Thyroid gland (tissue), 4 donors: ENCODE measurements around the gene TNFSF9. TPM values are rescaled to one million over a fixed set of nuclear protein-coding genes. Genes with fewer than 3 reads are reported as not detected.

Experiments used
- DNase-seq, 2 donors: peaks; one replicate each; pipeline ENCODE4 v3.0.0-alpha.2; 2019
- H3K27ac ChIP-seq, 3 donors: fragments of 200-600 bp; sonication (generic); 1 replicate in 2 of 3; 2 replicates in 1 of 3; pipeline ENCODE4 v1.5.1; 2016 to 2019; ENCODE audit warnings: mild to moderate bottlenecking in 1 of 3, moderate library complexity in 1 of 3
- H3K27me3 ChIP-seq: fragments of 200-600 bp; sonication (generic); one replicate; pipeline ENCODE4 v1.5.1; 2019
- H3K36me3 ChIP-seq, 2 donors: fragments of 200-600 bp; sonication (generic); one replicate each; pipeline ENCODE4 v1.5.1; 2016 to 2019
- H3K4me1 ChIP-seq, 2 donors: fragments of 200-600 bp; sonication (generic); one replicate each; pipeline ENCODE4 v1.5.1; 2017 to 2019
- H3K4me3 ChIP-seq, 3 donors: fragments of 200-600 bp; sonication (generic); replicated peaks in 1 of 3; 1 replicate in 2 of 3; 2 replicates in 1 of 3; pipeline ENCODE4 v1.5.1; 2016; ENCODE audit warnings: mild to moderate bottlenecking in 1 of 3
- H3K9me3 ChIP-seq: fragments of 200-600 bp; sonication (generic); one replicate; pipeline ENCODE4 v1.5.1; 2017
- CTCF ChIP-seq, 6 experiments: fragments of 200-600 bp in 3 of 6; fragments of 450-650 bp in 3 of 6; sonication (generic) in 3 of 6; IDR thresholded peaks; one replicate each; pipeline ENCODE4 v1.5.1; 2016 to 2019; ENCODE audit warnings: antibody characterized with exemption in 6 of 6, mild to moderate bottlenecking in 2 of 6, inconsistent platforms in 1 of 6, moderate library complexity in 1 of 6
- POLR2A ChIP-seq, 2 donors: fragments of 450-650 bp; IDR thresholded peaks; one replicate each; pipeline ENCODE4 v1.6.1; 2017; ENCODE audit warnings: antibody characterized with exemption in 2 of 2, mild to moderate bottlenecking in 2 of 2, moderate library complexity in 1 of 2
- WGBS, 2 donors: methylation state at CpG; one replicate each; pipeline ENCODE4 v1.1.5; 2017; 5-methylcytosine and 5-hydroxymethylcytosine counted together
- intact Hi-C: fragments of 100-400 bp; cut with DNase I; formaldehyde crosslinking; loops from one replicate; pipeline ENCODE4 v1.15.1; 2023
- total RNA-seq, 4 donors: library from RNA; depleted of rRNA; stranded (reverse); fragments of >200 nt; gene quantifications; one replicate each; pipeline ENCODE4 v1.2.3, GENCODE V29; 2016

Gene TNFSF9
- total RNA-seq, 4 donors from 2014 or later: 0.45 to 0.54 TPM; not detected in 2

GRCh38 chr19:6494438-6495036 is 36.3 kb upstream of the TNFSF9 start:
- no peak for DNase-seq
- H3K27ac ChIP-seq: no peak overlapping the region
- H3K36me3 ChIP-seq: no peaks in the 10 kb centered on the region
- TF ChIP-seq CTCF (IDR thresholded peaks at IDR 0.05) (no peak), POLR2A (IDR thresholded peaks at IDR 0.05) (no peak)
- no peaks in the 10 kb centered on the region for H3K27me3 ChIP-seq
- WGBS, 2 donors: 81 to 87% methylated on average over 8 of the region's 8 CpGs
- intact Hi-C loops: no loop called here
- no peaks in the 10 kb centered on the region for H3K9me3 ChIP-seq
- no peak overlapping the region for H3K4me3 ChIP-seq
- H3K4me1 ChIP-seq: no peaks in the 10 kb centered on the region

- TF ChIP-seq POLR2A (IDR thresholded peaks at IDR 0.05): no peak
- TF ChIP-seq CTCF (IDR thresholded peaks at IDR 0.05): no peak
- Histone ChIP-seq H3K36me3 (no peaks in the 10 kb centered on the region), H3K9me3 (no peaks in the 10 kb centered on the region), H3K4me1 (no peaks in the 10 kb centered on the region), H3K27me3 (peaks cover under 1% of the 10 kb centered on the region), H3K4me3 (no peak overlapping the region), H3K27ac (no peak overlapping the region)
- intact Hi-C loops: no loop called here
- no peak for DNase-seq
- WGBS, 2 donors: 96% methylated on average over 16 to 17 of the region's 19 CpGs
These were observed 34.9 kb upstream of the TNFSF9 start for GRCh38 chr19:6495947-6496346.

GRCh38 chr19:6498294-6499036 is 32.4 kb upstream of the TNFSF9 start:
- Histone ChIP-seq H3K27me3 (peaks cover 19% of the 10 kb centered on the region), H3K9me3 (no peaks in the 10 kb centered on the region), H3K4me3 (no peak overlapping the region), H3K27ac (no peak overlapping the region), H3K36me3 (no peaks in the 10 kb centered on the region), H3K4me1 (peaks cover 7 to 10% of the 10 kb centered on the region in 2 donors)
- DNase-seq: no peak
- no peak for TF ChIP-seq CTCF (IDR thresholded peaks at IDR 0.05)
- no peak for TF ChIP-seq POLR2A (IDR thresholded peaks at IDR 0.05)
- 75 to 89% methylated on average over 7 of the region's 7 CpGs for WGBS, 2 donors
- intact Hi-C loops: no loop called here

GRCh38 chr19:6499052-6499790 is 31.6 kb upstream of the TNFSF9 start:
- H3K27ac ChIP-seq: no peak overlapping the region
- intact Hi-C loops: no loop called here
- H3K4me3 ChIP-seq: no peak overlapping the region
- H3K36me3 ChIP-seq: no peaks in the 10 kb centered on the region
- no peaks in the 10 kb centered on the region for H3K9me3 ChIP-seq
- no peak for TF ChIP-seq CTCF (IDR thresholded peaks at IDR 0.05)
- no peak for TF ChIP-seq POLR2A (IDR thresholded peaks at IDR 0.05)
- WGBS, 2 donors: 71 to 78% methylated on average over 17 of the region's 17 CpGs
- H3K4me1 ChIP-seq: peaks cover 7 to 10% of the 10 kb centered on the region in 2 donors
- no peak for DNase-seq
- H3K27me3 ChIP-seq: peaks cover 19% of the 10 kb centered on the region
